Activated CD8-positive, alpha-beta T cell treated with anti-CD3 and anti-CD28 coated beads, Interleukin-2, amount 10 ng/mL, durations not matched to agents 7 days and 5 days (primary cell): ENCODE results near the gene STXBP2. TPM values are rescaled to one million over a fixed set of nuclear protein-coding genes. Genes with fewer than 3 reads are reported as not detected.

Experiments
- ATAC-seq: fragments of 150-1000 bp; cut with Tn5 transposase; one replicate; pipeline ENCODE4 v1.10.0; 2021; ENCODE audit warnings: moderate library complexity
- CTCF ChIA-PET: fragments of 350-600 bp; sonication (Branson Sonifier 250); formaldehyde crosslinking; loops from one replicate; lab custom pipeline; 2021; ENCODE audit warnings: antibody characterized with exemption; lab: Charles Lee
- POLR2A ChIA-PET: fragments of 350-600 bp; sonication (Branson Sonifier 250); formaldehyde crosslinking; loops from one replicate; lab custom pipeline; 2021; ENCODE audit warnings: antibody characterized with exemption; lab: Charles Lee
- DNase-seq: peaks from one replicate; pipeline ENCODE4 v3.0.0-alpha.2; 2020
- H3K27ac Mint-ChIP-seq: one replicate; pipeline ENCODE4 v1.8.0; 2021; ENCODE audit warnings: mild to moderate bottlenecking, mixed read lengths
- H3K27me3 Mint-ChIP-seq: one replicate; pipeline ENCODE4 v1.8.0; 2021; ENCODE audit warnings: low read depth, mixed read lengths
- H3K36me3 Mint-ChIP-seq: one replicate; pipeline ENCODE4 v1.8.0; 2021; ENCODE audit warnings: low read depth, mixed read lengths
- H3K4me1 Mint-ChIP-seq: one replicate; pipeline ENCODE4 v1.8.0; 2021; ENCODE audit warnings: low read depth, mixed read lengths
- H3K4me3 Mint-ChIP-seq: one replicate; pipeline ENCODE4 v1.8.0; 2021; ENCODE audit warnings: mild to moderate bottlenecking, mixed read lengths
- H3K9me3 Mint-ChIP-seq: one replicate; pipeline ENCODE4 v1.8.0; 2022; ENCODE audit warnings: mixed read lengths; ENCODE audit not compliant: insufficient read depth
- total RNA-seq, 2 experiments: library from RNA; stranded (reverse); gene quantifications; one replicate each; pipeline ENCODE4 v1.2.3, GENCODE V29; 2021

Gene STXBP2
- total RNA-seq, 2 experiments from 2014 or later: 162 to 168 TPM

DNA sequence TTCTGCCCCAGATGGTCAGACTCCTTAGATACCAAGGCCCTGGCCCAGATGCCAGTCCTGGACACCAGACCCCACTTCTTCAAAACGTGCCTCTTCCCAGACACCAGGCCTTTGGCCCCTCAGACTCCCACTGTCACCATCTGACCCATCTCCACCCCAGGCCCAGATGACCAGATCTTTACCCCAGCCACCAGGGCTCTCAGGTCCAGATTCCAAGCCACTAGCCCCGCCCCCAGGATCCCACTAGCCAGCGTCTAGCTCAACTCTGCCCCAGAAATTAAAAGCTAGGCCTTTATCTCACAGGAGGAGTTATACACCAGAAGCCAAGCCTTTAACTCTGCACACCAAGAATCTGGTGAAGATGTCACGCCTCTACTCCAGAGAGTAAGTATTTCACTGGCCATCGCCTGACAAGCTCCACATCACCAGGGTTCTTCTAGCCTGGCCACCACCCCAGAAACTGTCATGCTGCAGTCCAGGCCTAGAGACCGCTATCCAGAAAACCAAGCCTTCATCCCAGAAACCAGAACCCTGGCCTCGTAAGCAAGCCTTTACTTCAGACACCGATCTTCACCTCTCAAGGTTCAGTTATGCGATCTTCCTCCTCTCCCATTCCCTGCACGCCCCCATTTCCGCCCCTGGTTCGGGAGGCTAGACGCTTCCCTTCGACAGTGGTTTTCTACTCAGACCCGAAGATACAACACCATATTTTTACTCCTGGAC lies 8.2 kb upstream of the STXBP2 start:
- H3K4me1 Mint-ChIP-seq: peaks cover 35% of the 10 kb centered on the region
- CTCF ChIA-PET: interaction anchor here (0.5 to 2.1 kb wide), 3 partner anchors 53 to 171 kb away, joined by 3 to 20 read pairs (median 5); partner anchors contain the start of gene TRAPPC5
- no peak for DNase-seq
- no peak for ATAC-seq
- peak overlapping the region; percentile 94 for H3K4me3 Mint-ChIP-seq
- no peaks in the 10 kb centered on the region for H3K9me3 Mint-ChIP-seq
- H3K36me3 Mint-ChIP-seq: peaks cover 28% of the 10 kb centered on the region
- POLR2A ChIA-PET: interaction anchor here (0.7 to 1.8 kb wide), 12 partner anchors 7 to 291 kb away, joined by 3 to 13 read pairs (median 5); partner anchors contain the start of genes SNAPC2, STXBP2 and TRAPPC5
- peak overlapping the region; percentile 98 for H3K27ac Mint-ChIP-seq
- H3K27me3 Mint-ChIP-seq: no peaks in the 10 kb centered on the region

DNA sequence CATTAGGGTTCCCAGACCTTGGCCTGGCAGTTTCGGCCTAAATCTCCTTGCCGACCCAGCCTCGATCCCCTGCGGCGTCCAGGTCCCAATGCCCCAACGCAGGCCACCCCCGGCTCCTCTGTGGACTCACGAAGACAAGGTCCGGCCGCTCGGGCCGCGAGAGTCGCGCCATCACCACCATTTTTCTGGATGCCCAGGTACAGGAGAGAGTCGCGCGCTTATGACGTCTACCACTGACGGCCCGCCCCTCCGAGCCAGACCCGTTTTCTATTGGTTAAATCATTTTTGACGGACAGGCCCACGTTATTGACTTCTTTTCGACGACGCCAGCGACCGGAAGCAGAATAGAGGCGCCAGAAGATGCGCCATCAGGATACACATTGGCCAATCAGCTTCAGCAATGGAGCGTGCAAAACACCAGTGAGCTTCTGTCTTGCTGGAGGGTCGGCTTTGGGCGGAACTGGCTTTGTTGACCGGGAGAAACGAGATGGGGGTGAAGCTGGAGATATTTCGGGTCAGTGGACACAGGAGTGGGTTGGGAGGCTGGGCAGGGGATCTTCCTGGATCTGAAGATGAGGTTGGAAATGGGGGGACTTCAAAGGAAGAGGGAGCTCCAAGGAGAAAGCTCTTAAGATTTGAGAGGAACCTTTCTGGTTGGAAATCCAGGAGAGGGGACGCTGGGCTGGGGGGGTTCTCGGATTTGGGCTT lies 7.4 kb upstream of the STXBP2 start, which contains the start of the genes PET100 and XAB2:
Gene PET100, plus strand, starts transcription at position 447 of the 708 bp plus-strand sequence. Its CDS starts 41 bp downstream, at position 488.
Gene XAB2, minus strand, starts transcription at position 199 of the 708 bp plus-strand sequence. Its CDS starts 18 bp downstream, at position 181.
- ATAC-seq: peak; percentile 99
- Mint-ChIP-seq H3K4me3 (peak within 1 kb of the TSS; percentile 94), H3K27ac (peak within 1 kb of the TSS; percentile 98), H3K4me1 (peaks cover 35% of the 10 kb centered on the region), H3K9me3 (no peaks in the 10 kb centered on the region), H3K27me3 (no peaks in the 10 kb centered on the region), H3K36me3 (peaks cover 26% of the 10 kb centered on the region)
- DNase-seq: peak; percentile 97
- POLR2A ChIA-PET: interaction anchor here (0.6 to 2.0 kb wide), 23 partner anchors 8 to 291 kb away, joined by 3 to 13 read pairs (median 4); partner anchors contain the start of genes ARHGEF18, CLEC4M, MCEMP1 and MCOLN1
- CTCF ChIA-PET: interaction anchor here (0.5 to 2.6 kb wide), 11 partner anchors 19 to 276 kb away, joined by 3 to 20 read pairs (median 4); partner anchors contain the start of gene TRAPPC5

DNA sequence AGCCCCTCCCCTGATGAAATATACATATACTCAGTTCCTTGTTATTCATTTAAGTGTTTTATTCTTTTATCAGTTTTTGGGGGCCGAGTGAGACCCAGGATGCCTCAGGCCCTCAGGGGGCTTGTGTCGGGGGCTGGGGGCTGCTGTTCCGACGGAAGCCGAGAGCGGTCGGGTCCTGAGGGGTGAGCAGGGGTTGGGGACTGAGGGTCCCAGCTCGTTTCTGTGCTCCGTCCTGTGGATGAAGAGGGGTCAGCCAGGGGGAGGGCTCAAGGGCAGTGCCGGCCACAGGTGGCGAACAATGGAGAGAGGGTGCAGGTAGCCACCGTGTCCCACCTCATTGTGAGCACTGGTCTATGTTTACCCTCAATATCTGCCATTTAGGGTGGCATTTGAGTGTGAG lies 5.3 kb upstream of the STXBP2 start:
- no peak for DNase-seq
- peaks cover 21% of the 10 kb centered on the region for H3K36me3 Mint-ChIP-seq
- H3K27me3 Mint-ChIP-seq: no peaks in the 10 kb centered on the region
- no peak overlapping the region for H3K4me3 Mint-ChIP-seq
- H3K27ac Mint-ChIP-seq: no peak overlapping the region
- ATAC-seq: no peak
- peaks cover 43% of the 10 kb centered on the region for H3K4me1 Mint-ChIP-seq
- ChIA-PET CTCF (interaction anchor here (1.2 to 2.6 kb wide), 2 partner anchors 21 to 63 kb away, joined by 3 to 13 read pairs; no protein-coding TSS in a partner anchor), POLR2A (interaction anchor here (2.0 kb wide), 1 partner anchor 17 kb away, joined by 6 read pairs; no protein-coding TSS in a partner anchor)
- H3K9me3 Mint-ChIP-seq: no peaks in the 10 kb centered on the region

DNA sequence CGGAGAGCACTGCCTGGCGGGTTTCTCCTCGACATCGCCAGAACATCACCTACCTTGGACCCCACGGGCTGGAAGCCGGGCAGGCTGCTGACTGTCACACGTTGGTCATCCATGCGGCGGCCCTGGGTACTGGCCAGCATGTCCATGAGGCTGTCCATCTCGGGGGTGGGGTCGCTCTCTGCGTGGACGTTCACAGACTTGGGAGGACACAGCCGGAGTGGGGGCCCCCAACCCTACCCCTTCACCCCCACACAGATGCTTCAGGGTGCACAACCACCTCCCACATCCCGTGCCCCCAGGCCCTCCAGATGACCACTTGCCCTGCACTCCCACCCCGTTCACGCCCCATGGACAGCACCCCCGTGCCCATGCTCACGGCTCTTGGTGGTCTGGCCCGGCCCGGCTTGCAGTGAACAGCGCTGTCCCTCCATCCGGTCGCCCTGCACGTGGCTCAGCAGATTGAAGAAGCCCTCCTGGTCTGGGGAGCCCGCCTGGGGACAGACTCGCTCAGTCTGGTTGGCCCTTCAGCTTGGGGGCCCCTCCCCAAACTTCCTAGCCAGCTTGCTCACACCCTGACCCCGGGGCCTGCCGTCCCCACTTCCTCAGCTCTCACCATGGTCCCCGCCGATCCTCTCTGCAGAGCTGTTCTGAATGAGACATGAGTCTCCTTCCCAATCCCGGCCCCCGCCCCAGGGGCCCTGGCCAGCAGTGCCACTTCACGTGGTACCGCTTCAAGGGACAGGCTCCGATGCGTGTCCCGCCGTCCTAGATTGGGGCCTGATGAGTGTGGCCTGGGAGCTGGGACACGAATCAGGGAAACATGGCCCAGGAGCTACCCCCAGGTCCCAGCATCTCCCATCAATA lies 4.3 kb upstream of the STXBP2 start:
- ChIA-PET POLR2A (no interaction called here), CTCF (interaction anchor here (1.2 kb wide), 1 partner anchor 64 kb away, joined by 3 read pairs; no protein-coding TSS in a partner anchor)
- Mint-ChIP-seq H3K9me3 (no peaks in the 10 kb centered on the region), H3K4me3 (no peak overlapping the region), H3K4me1 (peaks cover 49% of the 10 kb centered on the region), H3K36me3 (peaks cover 15% of the 10 kb centered on the region), H3K27ac (peak overlapping the region; percentile 60), H3K27me3 (no peaks in the 10 kb centered on the region)
- no peak for ATAC-seq
- no peak for DNase-seq

DNA sequence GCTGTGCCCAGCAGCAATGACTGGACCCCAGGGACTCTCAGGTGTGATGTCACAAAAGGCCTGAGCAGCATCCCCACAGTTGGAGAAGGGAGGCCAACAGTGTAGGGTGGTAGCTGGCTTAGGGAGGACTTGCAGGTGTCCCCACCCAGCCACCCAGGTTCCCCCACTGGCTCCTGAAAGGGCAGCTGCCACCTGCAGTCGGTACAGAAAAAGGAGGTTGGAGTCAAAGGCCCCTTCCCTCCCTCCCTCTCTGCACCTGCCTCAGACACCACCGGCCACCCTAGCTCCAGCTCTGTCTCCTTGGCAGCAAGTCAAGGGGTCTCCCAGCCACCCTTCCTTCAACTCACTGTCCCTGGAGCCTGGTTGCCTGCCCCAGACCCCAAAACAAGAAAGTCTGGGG lies 3.2 kb upstream of the STXBP2 start, which contains the start of gene PCP2:
Gene PCP2, minus strand, starts transcription at position 22 of the 400 bp plus-strand sequence. CDS start 262 bp downstream, outside the sequence.
- Mint-ChIP-seq H3K36me3 (peaks cover 15% of the 10 kb centered on the region), H3K9me3 (no peaks in the 10 kb centered on the region), H3K4me3 (no peak within 1 kb of the TSS), H3K27ac (peak within 1 kb of the TSS; percentile 60), H3K27me3 (no peaks in the 10 kb centered on the region), H3K4me1 (peaks cover 47% of the 10 kb centered on the region)
- DNase-seq: no peak
- CTCF ChIA-PET: interaction anchor here (0.6 kb wide), 1 partner anchor 19 kb away, joined by 3 read pairs; no protein-coding TSS in a partner anchor
- ATAC-seq: no peak
- POLR2A ChIA-PET: no interaction called here

DNA sequence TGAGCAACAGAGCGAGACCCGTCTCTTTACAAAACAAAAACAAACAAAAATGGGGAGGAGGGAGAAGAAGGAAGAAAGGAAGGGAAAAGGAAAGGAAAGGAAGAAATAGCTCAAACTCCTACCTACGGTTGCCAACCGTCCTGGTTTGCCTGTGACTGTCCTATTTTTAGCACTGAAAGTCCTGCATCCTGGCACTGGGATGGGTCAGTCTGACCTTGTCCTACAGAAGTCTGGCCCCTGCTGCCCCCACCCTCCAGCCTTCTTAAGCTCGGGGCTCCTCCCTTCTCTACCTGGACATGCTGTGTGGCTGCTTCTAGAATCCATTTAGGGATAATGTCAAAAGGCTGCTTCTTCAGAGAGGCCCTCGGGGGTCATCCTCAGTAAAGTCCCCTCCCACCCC lies 1.2 kb upstream of the STXBP2 start:
- peaks cover 25% of the 10 kb centered on the region for H3K36me3 Mint-ChIP-seq
- H3K4me3 Mint-ChIP-seq: peak overlapping the region; percentile 29
- DNase-seq (no peak), ATAC-seq (no peak)
- no peaks in the 10 kb centered on the region for H3K9me3 Mint-ChIP-seq
- CTCF ChIA-PET: interaction anchor here (0.8 to 1.6 kb wide), 3 partner anchors 17 to 67 kb away, joined by 3 to 9 read pairs (median 3); partner anchors contain the start of gene TRAPPC5
- peaks cover 47% of the 10 kb centered on the region for H3K4me1 Mint-ChIP-seq
- H3K27me3 Mint-ChIP-seq: no peaks in the 10 kb centered on the region
- POLR2A ChIA-PET: interaction anchor here (0.6 kb wide), 1 partner anchor 25 kb away, joined by 3 read pairs; no protein-coding TSS in a partner anchor
- H3K27ac Mint-ChIP-seq: peak overlapping the region; percentile 92

DNA sequence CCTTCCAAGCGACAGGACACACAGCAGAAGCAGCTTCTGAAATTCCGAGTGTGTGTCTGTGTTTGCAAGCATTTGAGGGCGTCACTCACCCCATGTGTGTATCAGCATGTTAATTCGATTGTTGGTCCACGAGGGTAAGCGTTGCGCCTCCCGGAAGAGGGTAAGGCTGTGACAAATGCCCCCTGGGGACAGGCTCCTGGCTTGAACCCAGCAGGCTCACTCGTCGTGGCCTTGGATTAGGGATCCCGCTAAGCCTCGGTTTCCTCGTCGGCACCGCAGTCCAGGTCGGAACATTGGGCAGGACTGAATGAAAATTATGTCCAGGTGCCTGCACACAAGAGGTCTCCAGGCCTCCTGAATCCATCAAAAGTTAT lies 606 bp upstream of the STXBP2 start:
- no peak for DNase-seq
- POLR2A ChIA-PET: interaction anchor here (0.6 kb wide), 1 partner anchor 24 kb away, joined by 3 read pairs; no protein-coding TSS in a partner anchor
- peak overlapping the region; percentile 80 for H3K4me3 Mint-ChIP-seq
- H3K27me3 Mint-ChIP-seq: no peaks in the 10 kb centered on the region
- peak overlapping the region; percentile 92 for H3K27ac Mint-ChIP-seq
- H3K4me1 Mint-ChIP-seq: peaks cover 43% of the 10 kb centered on the region
- ATAC-seq: no peak
- H3K36me3 Mint-ChIP-seq: peaks cover 25% of the 10 kb centered on the region
- no peaks in the 10 kb centered on the region for H3K9me3 Mint-ChIP-seq
- CTCF ChIA-PET: interaction anchor here (1.3 to 1.6 kb wide), 2 partner anchors 16 to 45 kb away, joined by 3 to 9 read pairs; partner anchors contain the start of gene TRAPPC5

DNA sequence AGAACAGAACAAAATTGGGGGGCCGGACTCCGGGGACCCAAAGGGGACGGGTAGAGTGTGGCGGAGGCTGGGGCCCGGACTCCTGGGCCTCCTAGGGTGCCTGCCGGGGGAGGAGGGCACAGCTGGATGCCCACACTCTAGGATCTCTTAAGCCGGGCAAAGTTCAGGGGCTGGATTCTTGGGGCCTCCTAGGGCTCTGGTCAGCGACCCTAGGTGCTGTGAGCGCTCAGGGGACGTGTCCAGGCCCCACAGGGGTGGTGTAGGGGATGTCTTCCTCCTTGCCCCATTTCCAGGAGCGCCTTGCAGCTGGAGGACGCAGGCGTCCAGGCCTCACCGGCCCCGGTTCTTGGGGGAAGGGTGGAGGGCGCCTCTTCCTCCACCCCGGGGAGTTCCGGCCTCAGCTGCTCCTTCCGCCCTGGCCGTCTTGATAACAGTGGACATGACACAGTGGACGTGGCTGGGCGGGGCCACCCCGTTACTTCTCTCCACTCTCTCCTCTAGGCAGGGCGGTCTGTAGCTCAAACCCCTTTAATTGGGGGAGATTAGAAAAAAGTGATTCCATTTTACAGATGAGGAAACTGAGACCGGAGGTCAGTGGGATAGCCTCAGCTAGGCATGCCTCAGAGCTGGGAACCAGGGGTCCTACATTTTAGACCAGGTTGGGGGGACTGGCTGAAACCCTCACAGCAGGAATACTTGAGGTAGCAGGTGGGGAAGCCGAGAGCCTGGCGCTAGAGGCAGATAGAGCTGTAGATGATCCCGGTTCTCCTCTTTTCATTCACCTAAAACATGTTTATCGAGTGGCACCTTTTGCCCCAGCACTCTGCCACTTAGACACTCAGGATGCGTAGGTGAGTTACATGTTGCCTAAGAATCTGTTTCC lies 705 bp downstream of the STXBP2 start:
- Mint-ChIP-seq H3K9me3 (no peaks in the 10 kb centered on the region), H3K36me3 (peaks cover 19% of the 10 kb centered on the region), H3K4me1 (peaks cover 40% of the 10 kb centered on the region), H3K4me3 (peak overlapping the region; percentile 80), H3K27ac (peak overlapping the region; percentile 92), H3K27me3 (no peaks in the 10 kb centered on the region)
- ChIA-PET POLR2A (interaction anchor here (0.9 to 2.0 kb wide), 8 partner anchors 8 to 69 kb away, joined by 3 to 13 read pairs (median 4); partner anchors contain the start of genes MCEMP1, PET100, RETN and XAB2), CTCF (interaction anchor here (1.0 to 2.9 kb wide), 4 partner anchors 14 to 163 kb away, joined by 3 to 15 read pairs (median 3); partner anchors contain the start of gene TRAPPC5)
- DNase-seq: peak; percentile 29
- ATAC-seq: peak; percentile 38

DNA sequence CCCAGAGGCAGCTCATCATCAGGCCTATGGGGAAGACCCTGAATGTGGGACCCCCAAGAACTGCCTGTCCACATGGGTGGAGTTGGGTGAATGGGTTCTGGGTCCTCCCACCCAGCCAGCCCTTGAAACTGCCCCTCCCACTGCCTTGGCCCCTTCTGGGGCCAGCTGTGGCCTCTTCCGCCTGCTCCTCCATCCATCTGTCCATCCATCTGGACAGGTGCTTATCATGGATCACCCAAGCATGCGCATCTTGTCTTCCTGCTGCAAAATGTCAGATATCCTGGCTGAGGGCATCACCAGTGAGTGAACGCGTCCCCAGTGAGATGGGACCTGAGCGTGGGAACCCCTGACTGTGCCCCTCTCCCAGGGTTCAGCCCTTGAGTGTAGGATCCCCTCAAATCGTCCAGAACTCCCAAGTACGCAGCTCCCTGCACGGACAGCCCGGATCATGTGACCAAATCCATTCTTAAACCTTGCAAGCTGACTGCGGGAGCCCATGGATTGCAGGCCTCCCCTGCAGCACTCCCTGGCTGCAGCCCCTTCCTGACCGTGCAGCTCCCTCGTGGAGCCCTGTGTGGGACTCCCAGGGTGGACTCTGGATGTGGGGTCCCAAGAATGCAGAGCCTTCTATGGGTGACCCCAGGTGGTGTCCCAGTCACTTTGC lies 2.0 kb downstream of the STXBP2 start:
- Mint-ChIP-seq H3K4me3 (peak overlapping the region; percentile 34), H3K27me3 (no peaks in the 10 kb centered on the region), H3K4me1 (peaks cover 43% of the 10 kb centered on the region), H3K36me3 (peaks cover 25% of the 10 kb centered on the region), H3K27ac (peak overlapping the region; percentile 72), H3K9me3 (no peaks in the 10 kb centered on the region)
- POLR2A ChIA-PET: interaction anchor here (2.0 kb wide), 1 partner anchor 9 kb away, joined by 13 read pairs; the partner anchor contains the start of genes PET100 and XAB2
- CTCF ChIA-PET: interaction anchor here (2.9 kb wide), 1 partner anchor 13 kb away, joined by 15 read pairs; no protein-coding TSS in a partner anchor
- DNase-seq: no peak
- no peak for ATAC-seq
